Stomach (tissue), 4 donors: ENCODE data around the gene SFPQ.

Experiments used
- EP300 ChIP-seq: sonication (generic); formaldehyde crosslinking; IDR thresholded peaks from one replicate; pipeline ENCODE4 v1.6.1; 2017; ENCODE audit warnings: antibody characterized with exemption
- POLR2A ChIP-seq, 4 donors: fragments of 450-650 bp; IDR thresholded peaks; one replicate each; pipeline ENCODE4 v1.6.1; 2016; ENCODE audit warnings: antibody characterized with exemption in 4 of 4, control low read depth in 2 of 4, mild to moderate bottlenecking in 1 of 4, moderate library complexity in 1 of 4
- POLR2AphosphoS5 ChIP-seq, 3 donors: sonication (generic); formaldehyde crosslinking; IDR thresholded peaks; one replicate each; pipeline ENCODE4 v1.6.1; 2016; ENCODE audit warnings: antibody characterized with exemption in 3 of 3
- TF ChIP-seq, protein P1 (sequence below), 7 experiments: fragments of 450-650 bp in 4 of 7; fragments of 200-600 bp in 3 of 7; sonication (generic) in 3 of 7; IDR thresholded peaks; one replicate each; pipeline ENCODE4 v1.5.1; 2016 to 2019; ENCODE audit warnings: antibody characterized with exemption in 7 of 7, control low read depth in 2 of 7, mild to moderate bottlenecking in 1 of 7

DNA sequence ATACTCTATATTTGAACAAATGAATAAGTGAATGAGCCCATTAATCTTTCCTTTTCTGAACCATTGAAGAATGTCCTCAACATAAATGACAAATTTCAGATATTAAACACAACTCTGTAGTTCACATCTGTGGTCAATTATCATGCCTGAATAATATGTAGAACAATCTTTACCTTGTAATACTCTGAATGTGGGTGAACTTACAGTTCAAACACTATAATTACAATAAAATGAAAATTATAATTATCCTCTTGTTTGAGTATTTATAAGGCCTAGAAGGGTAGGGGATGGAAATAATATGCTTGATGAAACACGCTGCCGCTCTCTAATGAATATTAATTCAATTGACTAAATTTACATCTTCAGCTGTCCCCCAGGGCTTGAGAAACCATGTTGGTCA is 8.7 kb upstream of the SFPQ start:
- no peak for TF ChIP-seq EP300
- TF ChIP-seq, protein P1, sequence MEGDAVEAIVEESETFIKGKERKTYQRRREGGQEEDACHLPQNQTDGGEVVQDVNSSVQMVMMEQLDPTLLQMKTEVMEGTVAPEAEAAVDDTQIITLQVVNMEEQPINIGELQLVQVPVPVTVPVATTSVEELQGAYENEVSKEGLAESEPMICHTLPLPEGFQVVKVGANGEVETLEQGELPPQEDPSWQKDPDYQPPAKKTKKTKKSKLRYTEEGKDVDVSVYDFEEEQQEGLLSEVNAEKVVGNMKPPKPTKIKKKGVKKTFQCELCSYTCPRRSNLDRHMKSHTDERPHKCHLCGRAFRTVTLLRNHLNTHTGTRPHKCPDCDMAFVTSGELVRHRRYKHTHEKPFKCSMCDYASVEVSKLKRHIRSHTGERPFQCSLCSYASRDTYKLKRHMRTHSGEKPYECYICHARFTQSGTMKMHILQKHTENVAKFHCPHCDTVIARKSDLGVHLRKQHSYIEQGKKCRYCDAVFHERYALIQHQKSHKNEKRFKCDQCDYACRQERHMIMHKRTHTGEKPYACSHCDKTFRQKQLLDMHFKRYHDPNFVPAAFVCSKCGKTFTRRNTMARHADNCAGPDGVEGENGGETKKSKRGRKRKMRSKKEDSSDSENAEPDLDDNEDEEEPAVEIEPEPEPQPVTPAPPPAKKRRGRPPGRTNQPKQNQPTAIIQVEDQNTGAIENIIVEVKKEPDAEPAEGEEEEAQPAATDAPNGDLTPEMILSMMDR (IDR thresholded peaks at IDR 0.05), result no peak
- no peak for TF ChIP-seq POLR2A (IDR thresholded peaks at IDR 0.05)
- no peak for TF ChIP-seq POLR2AphosphoS5 (IDR thresholded peaks at IDR 0.05)
